ENCODE measurements around the gene ART1. TPM values are rescaled to one million over a fixed set of nuclear protein-coding genes. Genes with fewer than 3 reads are reported as not detected.
"Not testable (repeated sequence)": the region's sequence is repeated elsewhere in the genome, so short reads cannot be mapped to it uniquely, and the experiment has no call there.

Gene ART1
- total and polyA plus RNA-seq, 7 donors, result 1.1 to 1.2 TPM; not detected in 5

DNA sequence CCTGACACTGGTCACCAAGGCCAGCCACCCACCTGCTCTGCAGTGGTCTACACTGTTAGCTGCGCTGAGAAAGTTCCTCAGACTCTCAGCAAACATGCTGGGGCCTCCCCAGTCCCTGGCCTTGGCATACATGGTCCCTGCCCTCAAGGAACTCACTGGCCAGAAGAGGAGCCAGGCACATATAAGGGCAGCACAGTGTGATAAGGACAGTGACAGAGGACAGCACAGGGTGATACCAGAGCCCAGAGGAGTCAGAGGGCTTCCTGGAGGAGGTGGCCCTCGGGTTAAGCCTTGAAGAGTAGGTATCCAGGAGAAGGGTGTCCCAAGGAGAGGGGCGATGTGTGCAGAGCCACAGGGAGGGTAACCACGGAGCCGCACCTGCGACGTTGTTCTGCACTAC lies 624 bp downstream of the ART1 start:
- intact Hi-C loops (cut with DNase I), result no loop called here
- H3K27ac ChIP-seq, result no peak overlapping the region
- TF ChIP-seq EP300 (IDR thresholded peaks at IDR 0.05) (no peak), POLR2A (IDR thresholded peaks at IDR 0.05) (no peak), POLR2AphosphoS5 (IDR thresholded peaks at IDR 0.05) (no peak)
- TF ChIP-seq, protein P1, sequence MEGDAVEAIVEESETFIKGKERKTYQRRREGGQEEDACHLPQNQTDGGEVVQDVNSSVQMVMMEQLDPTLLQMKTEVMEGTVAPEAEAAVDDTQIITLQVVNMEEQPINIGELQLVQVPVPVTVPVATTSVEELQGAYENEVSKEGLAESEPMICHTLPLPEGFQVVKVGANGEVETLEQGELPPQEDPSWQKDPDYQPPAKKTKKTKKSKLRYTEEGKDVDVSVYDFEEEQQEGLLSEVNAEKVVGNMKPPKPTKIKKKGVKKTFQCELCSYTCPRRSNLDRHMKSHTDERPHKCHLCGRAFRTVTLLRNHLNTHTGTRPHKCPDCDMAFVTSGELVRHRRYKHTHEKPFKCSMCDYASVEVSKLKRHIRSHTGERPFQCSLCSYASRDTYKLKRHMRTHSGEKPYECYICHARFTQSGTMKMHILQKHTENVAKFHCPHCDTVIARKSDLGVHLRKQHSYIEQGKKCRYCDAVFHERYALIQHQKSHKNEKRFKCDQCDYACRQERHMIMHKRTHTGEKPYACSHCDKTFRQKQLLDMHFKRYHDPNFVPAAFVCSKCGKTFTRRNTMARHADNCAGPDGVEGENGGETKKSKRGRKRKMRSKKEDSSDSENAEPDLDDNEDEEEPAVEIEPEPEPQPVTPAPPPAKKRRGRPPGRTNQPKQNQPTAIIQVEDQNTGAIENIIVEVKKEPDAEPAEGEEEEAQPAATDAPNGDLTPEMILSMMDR (IDR thresholded peaks at IDR 0.05), result no peak
- 74 to 86% methylated on average over 7 of the region's 7 CpGs for WGBS, 2 donors
- no peak for DNase-seq
- no peak overlapping the region for H3K4me3 ChIP-seq
- H3K36me3 ChIP-seq, result no peaks in the 10 kb centered on the region
- no peaks in the 10 kb centered on the region for H3K9me3 ChIP-seq
- peaks cover 0 to 9% (median 4%) of the 10 kb centered on the region in 3 donors for H3K27me3 ChIP-seq
- H3K4me1 ChIP-seq, result peaks cover 0 to 17% (median 15%) of the 10 kb centered on the region in 4 donors

DNA sequence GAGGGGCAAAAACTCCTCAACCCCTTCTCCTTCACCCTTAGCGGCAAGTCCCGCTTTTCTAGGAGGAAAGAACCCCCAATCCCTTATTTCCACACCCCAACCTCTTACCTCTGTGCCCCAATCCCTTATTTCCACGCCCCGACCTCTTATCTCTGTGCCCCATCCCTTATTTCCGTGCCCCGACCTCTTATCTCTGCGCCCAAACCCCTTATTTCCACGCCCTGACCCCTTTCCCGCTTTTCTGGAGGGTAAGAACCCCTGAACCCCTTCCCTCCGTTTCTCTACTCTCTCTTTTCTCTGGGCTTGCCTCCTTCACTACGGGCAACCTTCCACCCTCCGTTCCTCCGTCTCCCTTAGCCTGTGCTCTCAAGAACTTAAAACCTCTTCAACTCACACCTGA lies 3.9 kb downstream of the ART1 start:
- DNase-seq; intact Hi-C loops (cut with DNase I); H3K36me3 ChIP-seq; H3K9me3 ChIP-seq; H3K4me1 ChIP-seq; H3K27ac ChIP-seq; H3K4me3 ChIP-seq; H3K27me3 ChIP-seq: not testable (repeated sequence)
- WGBS, 2 donors, result 35 to 75% methylated on average over 13 of the region's 13 CpGs

DNA sequence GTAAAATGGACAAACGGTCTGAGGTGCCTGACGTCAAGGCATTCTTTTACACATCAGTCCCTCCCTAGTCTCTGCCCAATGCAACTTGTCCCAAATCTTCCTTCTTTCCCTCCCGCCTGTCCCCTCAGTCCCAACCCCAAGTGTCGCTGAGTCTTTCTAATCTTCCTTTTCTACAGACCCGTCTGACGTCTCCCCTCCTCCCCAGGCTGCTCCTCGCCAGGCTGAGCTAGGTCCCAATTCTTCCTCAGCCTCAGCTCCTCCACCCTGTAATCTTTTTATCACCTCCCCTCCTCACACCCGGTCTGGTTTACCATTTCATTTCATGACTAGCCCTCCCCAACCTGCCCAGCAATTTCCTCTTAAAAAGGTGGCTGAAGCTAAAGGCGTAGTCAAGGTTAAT lies 4.4 kb downstream of the ART1 start:
- H3K36me3 ChIP-seq; DNase-seq; intact Hi-C loops (cut with DNase I); H3K4me1 ChIP-seq; H3K27me3 ChIP-seq; H3K4me3 ChIP-seq; H3K9me3 ChIP-seq; H3K27ac ChIP-seq: not testable (repeated sequence)
- 11 to 49% methylated on average over 9 of the region's 9 CpGs for WGBS, 2 donors

DNA sequence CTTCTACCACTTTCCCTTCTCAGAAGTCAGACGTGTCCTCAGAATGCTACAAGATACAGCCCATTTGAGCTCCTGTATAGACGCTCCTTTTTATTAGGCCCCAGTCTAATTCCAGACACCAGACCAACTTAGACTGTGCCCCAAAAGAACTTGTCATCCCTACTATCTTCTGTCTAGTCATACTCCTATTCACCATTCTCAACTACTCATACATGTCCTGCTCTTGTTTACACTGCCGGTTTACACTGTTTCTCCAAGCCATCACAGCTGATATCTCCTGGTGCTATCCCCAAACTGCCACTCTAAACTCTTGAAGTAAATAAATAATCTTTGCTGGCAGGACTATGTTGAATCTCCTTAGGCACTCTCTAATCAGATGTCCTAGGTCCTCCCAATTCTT lies 7.6 kb downstream of the ART1 start:
- H3K36me3 ChIP-seq; H3K4me1 ChIP-seq; intact Hi-C loops (cut with DNase I); DNase-seq; H3K4me3 ChIP-seq; H3K27ac ChIP-seq; H3K9me3 ChIP-seq; H3K27me3 ChIP-seq: not testable (repeated sequence)
- WGBS, 2 donors, result 85 to 96% methylated on average over 2 of the region's 3 CpGs

DNA sequence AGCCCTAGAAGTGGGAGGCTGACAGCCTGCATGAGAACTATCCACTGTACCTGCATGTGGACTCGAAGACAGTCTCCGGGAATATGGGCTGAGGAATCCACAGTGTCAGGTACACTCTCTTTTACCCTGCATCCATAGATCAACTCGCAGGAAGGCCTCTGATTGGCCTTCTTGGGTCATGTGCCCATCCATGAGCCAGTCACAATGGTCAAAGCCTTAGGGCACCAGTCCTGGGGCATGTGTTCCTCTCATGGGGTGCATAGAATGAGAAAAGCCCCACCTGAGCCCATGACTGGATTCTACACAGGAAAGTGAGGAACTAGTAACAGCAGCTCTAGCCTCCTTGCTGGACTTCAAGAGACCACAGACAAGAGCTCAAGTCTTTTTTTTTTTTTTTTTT lies 10.6 kb downstream of the ART1 start:
- WGBS, 2 donors, result 91 to 94% methylated on average over 3 of the region's 3 CpGs
- H3K27ac ChIP-seq, result no peak overlapping the region
- no peaks in the 10 kb centered on the region for H3K9me3 ChIP-seq
- intact Hi-C loops (cut with DNase I), result no loop called here
- TF ChIP-seq EP300 (IDR thresholded peaks at IDR 0.05) (no peak), POLR2AphosphoS5 (IDR thresholded peaks at IDR 0.05) (no peak), POLR2A (IDR thresholded peaks at IDR 0.05) (no peak)
- TF ChIP-seq, protein P1 (IDR thresholded peaks at IDR 0.05), result no peak
- no peaks in the 10 kb centered on the region for H3K4me1 ChIP-seq
- DNase-seq, result no peak
- no peaks in the 10 kb centered on the region for H3K27me3 ChIP-seq
- no peak overlapping the region for H3K4me3 ChIP-seq
- no peaks in the 10 kb centered on the region for H3K36me3 ChIP-seq

DNA sequence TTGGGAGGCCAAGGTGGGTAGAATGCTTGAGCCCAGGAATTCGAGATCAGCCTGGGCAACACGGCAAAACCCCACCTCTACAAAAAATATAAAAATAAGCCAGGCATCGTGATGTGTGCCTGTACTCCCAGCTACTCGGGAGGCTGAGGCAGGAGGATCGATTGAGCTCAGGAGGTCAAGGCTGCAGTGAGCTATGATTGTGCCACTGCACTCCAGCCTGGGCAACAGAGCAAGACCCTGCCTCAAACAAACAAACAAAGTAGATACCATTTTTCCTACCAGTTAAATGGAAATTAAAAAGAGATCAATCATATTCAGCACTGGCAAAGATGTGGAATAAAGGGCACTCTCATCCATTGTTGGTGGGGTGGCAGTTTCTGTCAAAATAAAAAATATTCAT lies 12.4 kb downstream of the ART1 start:
- H3K27me3 ChIP-seq; H3K9me3 ChIP-seq; H3K27ac ChIP-seq; DNase-seq; H3K4me1 ChIP-seq; intact Hi-C loops (cut with DNase I); H3K36me3 ChIP-seq; H3K4me3 ChIP-seq: not testable (repeated sequence)
- WGBS, 2 donors, result 70 to 84% methylated on average over 5 of the region's 5 CpGs

DNA sequence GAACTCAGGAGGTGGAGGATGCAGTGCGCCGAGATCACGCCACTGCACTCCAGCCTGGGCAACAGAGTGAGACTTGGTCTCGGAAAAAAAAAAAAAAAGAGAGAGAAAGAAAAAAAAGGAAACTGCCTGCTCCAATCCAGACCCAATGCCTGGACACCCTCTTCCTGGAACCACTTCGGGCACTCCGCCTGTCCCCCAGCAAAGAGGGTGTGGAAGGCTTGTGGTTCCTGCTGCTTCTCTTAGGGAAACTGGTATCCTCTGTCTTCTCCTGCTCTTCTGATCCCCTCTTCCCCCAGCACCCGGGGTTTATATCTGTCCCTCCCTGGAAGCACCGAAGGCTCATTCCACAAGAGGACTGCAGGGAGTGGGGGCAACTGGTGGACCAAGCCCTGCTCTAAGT lies 13.3 kb downstream of the ART1 start:
- TF ChIP-seq POLR2A (IDR thresholded peaks at IDR 0.05), result no peak
- TF ChIP-seq POLR2AphosphoS5 (IDR thresholded peaks at IDR 0.05), result no peak
- intact Hi-C loops (cut with DNase I), result no loop called here

More for the DNA sequence above, 13.3 kb downstream of the ART1 start:
- Histone ChIP-seq H3K4me3 (no peak overlapping the region), H3K36me3 (no peaks in the 10 kb centered on the region), H3K27me3 (no peaks in the 10 kb centered on the region), H3K27ac (no peak overlapping the region), H3K9me3 (no peaks in the 10 kb centered on the region), H3K4me1 (no peaks in the 10 kb centered on the region)
- no peak for DNase-seq
- 91 to 92% methylated on average over 8 of the region's 8 CpGs for WGBS, 2 donors
